Mononuclear cell (primary cell): ENCODE measurements around the gene KNSTRN. TPM values are rescaled to one million over a fixed set of nuclear protein-coding genes. Genes with fewer than 3 reads are reported as not detected.

ENCODE experiments used
- H3K27me3 ChIP-seq: 2 replicates; pipeline ENCODE4 v1.6.0; 2011; ENCODE audit warnings: low read length, control low read depth; ENCODE audit not compliant: insufficient read depth
- H3K4me1 ChIP-seq: 2 replicates; pipeline ENCODE4 v1.5.1; 2011; ENCODE audit warnings: mild to moderate bottlenecking, low read length, control low read depth; ENCODE audit not compliant: insufficient read depth
- H3K4me3 ChIP-seq: 2 replicates; pipeline ENCODE4 v1.5.1; 2011; ENCODE audit warnings: mild to moderate bottlenecking, low read length, moderate library complexity
- H3K9me3 ChIP-seq: 2 replicates; pipeline ENCODE4 v1.5.1; 2011; ENCODE audit warnings: low read depth, mild to moderate bottlenecking, control low read depth, low read length
- total RNA-seq: library from RNA; depleted of rRNA; stranded (reverse); fragments of >200 nt; gene quantifications from one replicate; pipeline ENCODE4 v1.2.3, GENCODE V29; 2012

Gene KNSTRN
- total RNA-seq, 1 donor, result 7.1 TPM

DNA sequence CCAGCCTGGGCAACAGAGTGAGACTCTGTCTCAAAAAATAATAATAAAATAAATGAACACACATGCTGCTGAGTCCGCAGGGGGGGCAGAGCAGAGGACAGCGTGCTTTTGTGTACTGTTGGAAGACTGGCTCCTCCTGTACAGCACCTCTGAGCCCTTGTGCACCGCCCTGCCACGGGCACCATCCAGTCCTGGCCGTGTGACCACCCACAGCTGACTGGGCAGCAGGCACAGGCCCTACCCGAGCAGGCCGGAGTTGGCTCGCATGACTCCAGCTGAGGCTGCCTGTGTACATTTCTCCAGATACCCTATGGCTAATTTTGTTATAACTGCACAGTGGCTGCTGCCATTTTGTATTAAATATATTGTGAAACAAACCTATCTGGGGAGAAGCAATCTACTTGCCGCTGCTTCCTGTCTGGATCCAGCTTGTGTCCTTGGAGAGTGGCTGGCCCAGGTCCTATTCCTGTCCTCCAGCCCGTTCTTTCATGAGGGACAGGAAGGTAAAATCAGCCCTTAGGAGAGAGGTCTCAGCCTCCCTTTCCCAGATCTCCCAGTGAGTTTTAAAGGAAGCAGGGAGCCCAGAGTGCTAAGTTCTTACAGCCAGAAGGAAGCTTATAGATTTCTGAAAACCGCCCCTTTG is 37.7 kb downstream of the KNSTRN start:
- Histone ChIP-seq H3K4me1 (peaks cover 9% of the 10 kb centered on the region), H3K4me3 (no peak overlapping the region), H3K9me3 (no peaks in the 10 kb centered on the region), H3K27me3 (no peaks in the 10 kb centered on the region)

DNA sequence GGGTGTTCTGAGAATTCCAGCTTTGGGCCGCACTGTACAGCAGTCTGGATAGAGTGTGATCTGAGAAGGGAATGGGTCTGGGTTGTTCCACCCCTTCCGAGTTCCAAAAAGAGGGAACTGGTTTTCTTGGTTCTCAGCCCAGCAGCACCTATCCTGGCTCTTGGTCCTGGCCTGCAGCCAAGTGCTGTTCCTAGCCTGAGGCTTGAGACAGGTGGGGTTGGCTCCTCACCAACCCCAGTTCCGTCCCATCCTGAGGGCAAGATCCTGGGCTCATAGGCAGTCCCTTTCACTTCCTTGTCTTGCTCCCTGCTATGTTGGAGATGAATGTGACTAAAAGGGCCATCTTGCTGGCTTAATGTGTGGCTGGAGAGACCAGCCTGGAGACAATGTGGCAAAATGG is 38.3 kb downstream of the KNSTRN start:
- no peaks in the 10 kb centered on the region for H3K27me3 ChIP-seq
- H3K4me1 ChIP-seq, result peaks cover 9% of the 10 kb centered on the region
- no peaks in the 10 kb centered on the region for H3K9me3 ChIP-seq
- H3K4me3 ChIP-seq, result no peak overlapping the region

DNA sequence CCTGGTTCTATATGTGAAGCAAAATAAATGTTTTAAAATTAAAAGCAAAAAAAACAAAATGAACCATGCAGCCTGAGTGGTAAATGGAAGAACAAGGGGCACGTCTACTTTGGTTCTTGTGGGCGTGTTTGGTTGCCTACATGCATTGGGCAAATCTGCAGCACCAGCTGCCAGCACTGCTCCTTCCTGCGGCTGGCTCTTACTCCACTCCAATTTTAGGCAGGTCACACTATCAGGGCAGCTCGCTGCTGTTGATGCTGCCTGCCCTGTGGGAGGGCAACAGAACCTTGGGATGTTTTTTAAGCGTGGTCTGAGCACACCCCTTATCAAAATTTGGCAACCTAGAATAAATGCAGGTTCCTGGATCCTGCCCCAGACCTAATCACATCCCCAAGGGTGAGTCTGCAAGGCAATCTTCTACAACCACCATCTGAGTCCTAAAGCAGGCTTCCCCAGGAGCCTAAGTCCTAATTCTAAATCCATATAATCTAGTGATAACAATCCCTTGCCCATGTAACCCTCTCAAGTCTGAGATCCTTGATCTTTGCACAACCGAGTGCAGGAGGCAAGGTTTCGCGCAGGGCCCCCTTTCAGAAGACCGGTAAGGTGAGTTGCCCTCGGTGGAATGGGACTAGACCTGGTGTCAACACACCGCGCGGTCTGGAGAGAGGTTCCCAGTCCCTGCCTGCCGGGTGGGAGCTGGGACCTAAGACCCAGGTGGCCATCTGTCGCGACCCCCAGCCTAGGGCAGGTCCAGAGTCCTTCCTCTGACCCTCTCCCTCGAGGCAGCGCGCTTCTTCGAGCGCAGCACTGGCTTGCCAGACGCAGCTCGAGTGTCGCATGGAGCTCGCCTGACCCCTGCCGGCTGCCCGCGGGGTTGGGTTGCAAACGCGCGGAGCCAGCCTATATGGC is 39.0 kb downstream of the KNSTRN start:
- H3K4me3 ChIP-seq, result no peak overlapping the region
- peaks cover 9% of the 10 kb centered on the region for H3K4me1 ChIP-seq
- no peaks in the 10 kb centered on the region for H3K9me3 ChIP-seq
- no peaks in the 10 kb centered on the region for H3K27me3 ChIP-seq

DNA sequence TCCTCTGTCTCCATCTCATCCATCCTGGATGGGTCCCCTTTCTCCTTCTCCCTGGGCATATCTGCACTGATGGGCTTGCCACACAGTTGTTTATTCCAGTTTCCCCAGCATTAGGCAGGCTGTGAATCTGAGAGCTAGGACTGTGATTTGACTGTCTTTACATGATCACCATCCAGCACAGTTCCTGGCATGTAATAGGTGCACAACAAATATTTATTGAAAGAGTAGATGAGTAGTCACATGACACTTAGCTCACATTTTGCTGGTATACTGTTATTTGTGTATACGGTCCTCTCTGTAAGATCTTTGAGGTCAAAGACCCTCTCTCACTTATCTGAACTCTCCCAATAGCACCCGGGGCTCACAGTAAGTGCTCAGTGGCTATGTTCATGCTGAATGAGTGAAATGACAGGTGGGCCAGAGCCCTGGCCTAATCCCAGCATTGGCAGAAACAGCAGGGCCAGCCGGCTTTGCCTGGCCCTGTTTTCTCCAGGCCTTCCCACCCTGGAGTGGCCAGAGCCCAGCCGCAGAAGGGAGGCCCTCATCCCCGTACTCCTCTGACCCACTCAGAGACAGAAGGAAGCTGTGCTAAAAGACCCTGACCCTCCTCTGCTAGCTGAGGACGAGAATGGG is 42.1 kb downstream of the KNSTRN start:
- Histone ChIP-seq H3K4me1 (peaks cover 9% of the 10 kb centered on the region), H3K9me3 (no peaks in the 10 kb centered on the region), H3K27me3 (no peaks in the 10 kb centered on the region), H3K4me3 (no peak overlapping the region)

DNA sequence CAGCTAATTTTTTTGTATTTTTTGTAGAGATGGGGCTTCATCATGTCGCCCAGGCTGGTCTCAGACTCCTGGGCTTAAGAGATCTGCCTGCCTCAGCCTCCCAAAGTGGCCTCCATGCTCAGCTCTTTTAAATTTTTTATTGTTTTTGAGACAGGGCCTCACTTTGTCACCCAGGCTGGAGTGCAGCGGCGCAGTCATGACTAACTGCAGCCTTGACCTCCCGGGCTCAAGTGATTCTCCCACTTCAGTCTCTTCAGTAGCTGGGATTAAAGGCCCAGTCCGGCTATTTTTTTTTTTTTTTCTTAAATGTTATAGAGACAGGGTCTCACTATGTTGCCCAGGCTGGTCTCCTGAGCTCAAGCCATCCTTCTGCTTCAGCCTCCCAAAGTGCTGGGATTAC is 43.2 kb downstream of the KNSTRN start:
- Histone ChIP-seq H3K27me3 (no peaks in the 10 kb centered on the region), H3K9me3 (no peaks in the 10 kb centered on the region), H3K4me3 (no peak overlapping the region), H3K4me1 (peaks cover 9% of the 10 kb centered on the region)

DNA sequence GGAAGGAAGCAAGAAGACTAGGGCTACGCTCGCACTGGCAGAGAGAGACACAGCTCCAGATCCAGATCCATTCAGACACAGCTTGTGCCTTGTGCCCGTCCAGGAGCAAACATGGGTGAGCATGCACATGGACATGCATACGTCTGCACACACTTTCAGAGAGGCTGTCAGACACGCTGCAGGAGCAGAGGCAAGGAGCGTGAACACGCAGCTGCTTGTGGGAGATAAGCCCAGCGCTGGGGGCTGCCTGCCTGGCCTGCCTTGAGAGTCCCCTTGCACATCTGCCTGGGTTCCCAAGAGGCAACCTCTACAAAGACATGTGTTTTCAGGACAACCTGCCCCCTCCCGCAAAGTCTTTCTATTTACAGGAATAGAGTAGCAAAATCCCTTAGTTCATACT is 44.7 kb downstream of the KNSTRN start:
- no peak overlapping the region for H3K4me3 ChIP-seq
- no peaks in the 10 kb centered on the region for H3K27me3 ChIP-seq
- no peaks in the 10 kb centered on the region for H3K9me3 ChIP-seq
- no peaks in the 10 kb centered on the region for H3K4me1 ChIP-seq

DNA sequence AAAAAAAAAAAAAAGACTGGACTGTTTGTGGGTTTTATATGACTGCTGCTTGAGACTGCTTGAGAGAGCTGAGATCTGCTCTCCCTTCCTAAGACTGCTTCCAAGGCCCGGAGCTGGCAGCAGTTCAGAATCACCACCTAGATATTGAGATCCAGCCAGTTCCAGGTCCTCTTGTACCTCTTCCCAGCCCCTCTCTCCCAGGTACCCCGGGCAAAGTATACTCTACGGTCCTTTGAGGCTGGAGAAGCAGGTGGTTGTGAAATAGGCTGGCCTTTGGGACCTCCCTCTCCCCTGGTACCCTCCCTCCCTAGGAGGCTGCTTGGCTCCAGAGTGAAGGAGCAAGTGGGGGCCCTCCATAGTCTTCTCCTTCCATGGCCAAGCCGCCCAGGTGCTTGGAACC is 45.7 kb downstream of the KNSTRN start:
- Histone ChIP-seq H3K4me3 (no peak overlapping the region), H3K9me3 (no peaks in the 10 kb centered on the region), H3K4me1 (no peaks in the 10 kb centered on the region), H3K27me3 (no peaks in the 10 kb centered on the region)

DNA sequence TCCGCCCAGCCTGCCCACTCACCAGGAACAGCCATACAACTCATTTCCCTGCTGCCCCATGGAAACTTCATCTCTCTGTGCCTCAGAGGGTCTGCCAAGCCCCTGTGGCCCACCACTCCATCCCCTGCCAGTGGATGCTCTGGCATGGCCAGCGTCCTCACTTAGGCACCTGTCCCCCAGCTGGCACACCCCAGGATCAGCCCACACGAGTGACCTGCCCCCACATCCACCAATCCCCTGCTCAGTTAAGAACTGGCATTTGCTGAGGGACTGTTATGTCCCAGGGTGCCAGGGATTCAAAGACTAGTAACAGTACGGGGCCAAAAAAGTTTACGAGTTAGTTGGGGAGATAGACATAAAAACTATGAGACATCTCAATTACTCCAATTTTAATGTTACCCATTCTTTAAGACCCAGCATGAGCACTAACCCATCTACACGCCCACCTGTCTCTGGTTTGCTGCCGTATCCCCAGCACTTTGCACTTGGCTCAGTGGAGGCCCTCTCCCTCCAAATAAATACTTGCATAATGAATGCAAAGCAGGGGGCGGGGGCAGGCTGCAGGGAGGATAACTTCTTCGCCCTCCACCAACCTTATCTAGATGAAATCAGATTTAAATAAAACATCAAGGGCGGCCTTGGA is 46.7 kb downstream of the KNSTRN start:
- no peaks in the 10 kb centered on the region for H3K27me3 ChIP-seq
- H3K4me1 ChIP-seq, result no peaks in the 10 kb centered on the region

DNA sequence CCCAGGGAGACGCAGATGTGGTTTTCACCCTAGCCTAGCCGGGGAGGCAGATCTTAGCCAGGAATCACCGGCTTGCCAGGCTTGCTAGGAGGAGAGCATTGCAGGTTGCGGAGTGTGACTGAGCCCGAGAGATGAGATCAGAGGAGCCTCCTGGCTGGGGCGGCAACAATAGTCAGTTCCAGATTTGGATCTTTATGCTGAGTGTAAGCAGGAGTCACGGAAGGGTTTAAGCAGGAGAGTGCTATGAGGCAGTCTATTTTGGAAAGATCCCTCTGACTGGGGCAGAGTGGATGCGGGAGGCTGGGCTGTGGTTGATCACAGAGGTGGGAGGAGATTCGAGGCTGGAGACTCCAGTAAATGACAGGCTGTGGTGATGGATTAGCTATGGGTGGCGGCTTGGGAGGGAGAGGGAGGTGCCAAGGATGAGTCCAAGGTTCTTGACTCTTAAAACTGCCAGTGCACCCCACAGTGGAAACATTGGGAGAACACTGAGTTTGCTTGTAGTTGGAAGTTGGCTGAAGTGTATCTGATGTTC is 47.8 kb downstream of the KNSTRN start:
- peaks cover under 1% of the 10 kb centered on the region for H3K4me1 ChIP-seq
- H3K4me3 ChIP-seq, result no peak overlapping the region
- no peaks in the 10 kb centered on the region for H3K9me3 ChIP-seq
- H3K27me3 ChIP-seq, result peaks cover 10% of the 10 kb centered on the region

More for the DNA sequence above, 46.7 kb downstream of the KNSTRN start:
- H3K4me3 ChIP-seq, result no peak overlapping the region
- no peaks in the 10 kb centered on the region for H3K9me3 ChIP-seq

DNA sequence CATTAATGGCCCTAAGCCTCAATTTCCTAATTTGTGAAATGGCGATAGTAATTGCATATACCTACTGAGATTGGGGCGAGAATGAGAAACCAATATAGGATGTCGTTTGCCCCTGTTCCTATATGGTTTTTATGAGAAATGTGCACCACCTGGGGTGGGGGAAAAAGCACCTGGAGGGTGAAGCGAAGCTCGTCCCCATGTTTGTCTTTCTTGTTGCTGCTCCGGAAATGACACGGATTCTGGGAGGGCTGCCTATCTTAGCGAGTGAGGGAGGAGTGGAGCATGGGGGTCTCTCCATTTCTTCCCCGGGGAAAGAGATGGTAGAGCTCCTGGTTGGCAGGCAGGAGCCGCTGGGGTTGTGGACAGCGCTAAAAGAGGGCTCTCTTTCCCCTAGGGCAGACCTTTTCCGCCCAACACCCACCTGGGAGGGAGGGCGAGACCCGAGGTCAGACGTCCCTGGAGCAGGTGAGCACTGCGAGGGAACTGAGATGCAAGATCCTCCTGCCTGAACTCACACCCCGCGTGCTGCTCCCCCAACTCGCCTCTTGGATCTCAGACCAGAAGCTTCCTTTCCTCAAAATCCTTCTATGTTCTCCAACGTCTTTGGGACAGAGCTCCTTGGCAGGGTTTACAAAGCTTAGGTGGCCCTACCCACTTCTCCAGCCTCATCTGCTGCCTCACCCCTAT is 52.6 kb downstream of the KNSTRN start:
- Histone ChIP-seq H3K4me1 (peaks cover 31% of the 10 kb centered on the region), H3K27me3 (peaks cover 43% of the 10 kb centered on the region), H3K9me3 (no peaks in the 10 kb centered on the region), H3K4me3 (no peak overlapping the region)

DNA sequence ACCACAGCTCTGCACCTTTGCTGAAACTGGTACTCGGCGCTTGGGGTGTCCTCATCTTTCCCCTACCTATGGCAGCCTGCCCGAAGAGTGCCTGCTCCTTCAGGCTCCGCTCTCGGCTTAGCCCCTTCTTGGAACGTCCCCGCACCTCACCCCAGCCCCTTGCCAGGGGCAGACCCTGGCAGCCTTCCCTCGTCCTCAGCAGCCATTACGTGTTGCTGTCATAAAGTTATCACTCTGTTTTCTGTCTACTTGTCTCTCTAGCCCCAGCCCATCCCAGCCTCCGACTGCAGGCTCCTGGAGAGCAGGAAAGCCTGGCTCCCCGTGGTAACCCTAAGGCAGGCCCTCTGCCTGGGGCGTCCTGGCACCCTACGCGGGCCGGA is 53.2 kb downstream of the KNSTRN start:
- Histone ChIP-seq H3K4me1 (peaks cover 33% of the 10 kb centered on the region), H3K27me3 (peaks cover 43% of the 10 kb centered on the region), H3K9me3 (no peaks in the 10 kb centered on the region), H3K4me3 (no peak overlapping the region)

DNA sequence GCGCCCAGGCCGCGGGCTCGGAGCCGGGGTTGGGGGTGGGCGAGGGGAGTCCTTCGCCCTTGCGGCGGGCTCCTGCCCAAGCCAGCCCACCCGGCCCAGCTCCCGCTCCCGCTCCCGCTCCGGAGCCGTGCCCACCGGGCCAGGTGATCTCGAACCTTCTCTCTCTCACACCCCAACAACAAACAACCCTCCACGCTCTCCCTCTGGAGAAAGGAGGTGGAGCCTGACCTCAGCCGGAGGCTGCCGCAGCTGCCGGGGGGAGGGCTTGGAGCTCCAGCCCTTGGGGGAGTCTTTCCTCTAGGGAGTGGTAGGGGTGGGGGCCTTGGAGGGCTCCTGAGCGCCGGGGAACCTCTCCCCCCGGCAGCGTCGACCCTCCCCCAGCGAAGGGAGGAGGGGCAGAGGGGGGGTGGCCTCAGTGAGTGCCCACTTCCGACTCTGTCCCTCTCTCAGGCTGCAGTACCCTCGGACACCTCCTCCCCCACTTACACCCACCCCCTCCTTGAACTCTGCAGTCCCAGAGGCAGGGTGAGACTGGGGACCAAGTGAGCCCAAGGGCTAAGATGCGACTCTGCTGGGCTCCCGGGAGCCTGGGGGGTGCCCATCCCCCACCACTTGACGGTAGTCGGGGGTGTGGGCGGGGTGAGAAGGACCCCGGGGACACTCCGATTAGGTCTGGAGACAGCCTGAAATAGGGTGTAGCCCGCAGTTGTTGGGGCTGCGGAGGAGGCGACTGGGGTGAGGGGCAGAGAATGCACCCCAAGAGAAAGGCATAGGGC is 53.8 kb downstream of the KNSTRN start:
- Histone ChIP-seq H3K4me3 (no peak overlapping the region), H3K9me3 (no peaks in the 10 kb centered on the region), H3K27me3 (peaks cover 43% of the 10 kb centered on the region), H3K4me1 (peaks cover 33% of the 10 kb centered on the region)

DNA sequence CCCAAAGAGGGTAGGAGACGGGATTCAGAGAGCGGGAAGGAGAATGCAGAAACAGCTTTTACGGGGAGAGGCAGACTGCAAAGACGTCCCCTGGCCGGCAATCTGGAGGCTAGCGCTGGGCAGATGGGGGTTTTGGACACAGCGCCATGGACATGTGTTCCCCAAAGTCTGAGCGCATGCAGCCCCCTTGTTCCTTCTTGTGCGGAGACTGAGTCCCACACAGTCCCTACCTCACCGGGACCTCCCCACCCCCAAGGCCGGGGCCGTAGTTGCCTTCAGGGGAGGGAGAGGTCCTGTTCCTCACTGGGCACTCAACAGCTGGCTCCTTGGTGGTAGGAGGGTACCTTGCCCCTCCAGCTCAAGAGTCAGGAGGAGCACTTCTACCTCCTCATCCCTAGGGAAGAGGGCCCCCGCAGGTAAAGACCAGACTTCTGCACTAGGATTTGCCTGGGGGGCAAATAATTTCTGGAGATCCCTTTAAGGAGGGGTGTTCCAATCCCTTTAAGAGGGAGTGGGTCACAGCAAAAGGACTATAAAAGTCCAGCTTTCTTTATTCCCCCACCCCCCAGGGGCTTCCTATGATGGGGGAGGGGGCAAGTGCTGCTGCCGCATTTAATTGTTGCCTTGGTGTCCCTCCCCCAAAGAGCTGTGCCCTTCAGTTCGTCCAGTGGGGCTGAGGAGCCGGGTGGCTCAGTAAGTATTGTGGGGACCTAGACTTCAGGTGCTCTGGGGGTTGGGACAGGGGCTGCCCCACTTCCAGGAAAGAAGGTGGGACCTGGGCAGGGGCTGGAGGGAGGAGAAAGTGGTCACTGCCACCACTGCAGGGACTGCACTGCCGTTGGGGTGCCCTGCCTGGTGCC is 54.6 kb downstream of the KNSTRN start:
- peaks cover 33% of the 10 kb centered on the region for H3K4me1 ChIP-seq
- no peaks in the 10 kb centered on the region for H3K9me3 ChIP-seq
- H3K4me3 ChIP-seq, result no peak overlapping the region
- peaks cover 43% of the 10 kb centered on the region for H3K27me3 ChIP-seq
